HG03103 (cell line): Measurements from ENCODE around the gene E2F2.
A peak's percentile ranks its signal among the peaks of the same experiment; 100 is the strongest.
"Not testable (repeated sequence)": the region's sequence is repeated elsewhere in the genome, so short reads cannot be mapped to it uniquely, and the experiment has no call there.

Source experiments
- ATAC-seq: cut with Tn5 transposase; IDR thresholded peaks from one replicate; pipeline ENCODE4 v1.9.1; 2021; ENCODE audit warnings: low read depth; ENCODE audit not compliant: unreplicated experiment

E2F2 gene

GRCh38 chr1:23548704-23549143 is 17.7 kb upstream of the E2F2 start:
- ATAC-seq, result no peak

- no peak for ATAC-seq
Measured at GRCh38 chr1:23546897-23547584, 16.0 kb upstream of the E2F2 start.

- no peak for ATAC-seq
Measured at GRCh38 chr1:23545851-23546250, 14.8 kb upstream of the E2F2 start.

- no peak for ATAC-seq
Measured at GRCh38 chr1:23544444-23545389, 13.7 kb upstream of the E2F2 start.

- ATAC-seq, result no peak
Measured at GRCh38 chr1:23543707-23544443, 12.8 kb upstream of the E2F2 start.

GRCh38 chr1:23542940-23543339 is 11.9 kb upstream of the E2F2 start:
- not testable (repeated sequence) for ATAC-seq

GRCh38 chr1:23539698-23540266 is 8.7 kb upstream of the E2F2 start:
- ATAC-seq, result peak; percentile 71

GRCh38 chr1:23537296-23537973 is 6.4 kb upstream of the E2F2 start:
- no peak for ATAC-seq

GRCh38 chr1:23533246-23534023 is 2.4 kb upstream of the E2F2 start:
- ATAC-seq, result no peak

- no peak for ATAC-seq
Measured at GRCh38 chr1:23531562-23532094, 595 bp upstream of the E2F2 start.

- ATAC-seq, result no peak
Measured at GRCh38 chr1:23530087-23530746, 816 bp downstream of the E2F2 start.

GRCh38 chr1:23529146-23530086 is 1.6 kb downstream of the E2F2 start:
- no peak for ATAC-seq

- no peak for ATAC-seq
Measured at GRCh38 chr1:23528250-23528978, 2.6 kb downstream of the E2F2 start.

- ATAC-seq, result no peak
Measured at GRCh38 chr1:23527900-23528249, 3.2 kb downstream of the E2F2 start.

- ATAC-seq, result no peak
Measured at GRCh38 chr1:23527366-23527765, 3.7 kb downstream of the E2F2 start.

- ATAC-seq, result no peak
Measured at GRCh38 chr1:23526329-23527041, 4.5 kb downstream of the E2F2 start.
